ENCODE results near the gene MRPS25. TPM values are rescaled to one million over a fixed set of nuclear protein-coding genes. Genes with fewer than 3 reads are reported as not detected.
"Not testable (repeated sequence)": the region's sequence is repeated elsewhere in the genome, so short reads cannot be mapped to it uniquely, and the experiment has no call there.

The MRPS25 gene
- total RNA-seq, 4 donors from 2014 or later: 63.3 to 91.6 (median 79.8) TPM

DNA sequence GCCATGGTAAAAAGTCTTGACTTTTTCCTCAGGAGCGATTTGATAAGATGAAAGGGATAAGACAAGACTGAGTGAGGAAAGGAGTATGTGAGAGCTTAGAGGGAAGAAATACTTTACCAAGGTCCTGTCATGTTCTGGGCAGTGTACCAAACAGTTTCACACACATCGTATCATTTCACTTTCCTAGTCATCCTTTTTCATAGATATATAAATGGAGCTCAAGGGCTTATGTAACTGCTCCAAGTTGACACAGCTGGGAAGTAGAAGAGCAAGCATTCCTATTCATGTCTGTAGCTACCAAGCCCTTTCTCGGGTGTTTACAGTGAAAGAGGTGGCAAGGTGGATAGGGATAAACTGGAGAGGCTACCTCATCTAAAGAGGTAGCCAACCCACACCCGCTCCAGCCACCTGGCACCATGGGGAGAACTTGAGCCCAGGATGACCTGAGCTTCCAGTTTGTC lies 57.4 kb downstream of the MRPS25 start:
- intact Hi-C loops (cut with DNase I): no loop called here
- TF ChIP-seq, protein P1, sequence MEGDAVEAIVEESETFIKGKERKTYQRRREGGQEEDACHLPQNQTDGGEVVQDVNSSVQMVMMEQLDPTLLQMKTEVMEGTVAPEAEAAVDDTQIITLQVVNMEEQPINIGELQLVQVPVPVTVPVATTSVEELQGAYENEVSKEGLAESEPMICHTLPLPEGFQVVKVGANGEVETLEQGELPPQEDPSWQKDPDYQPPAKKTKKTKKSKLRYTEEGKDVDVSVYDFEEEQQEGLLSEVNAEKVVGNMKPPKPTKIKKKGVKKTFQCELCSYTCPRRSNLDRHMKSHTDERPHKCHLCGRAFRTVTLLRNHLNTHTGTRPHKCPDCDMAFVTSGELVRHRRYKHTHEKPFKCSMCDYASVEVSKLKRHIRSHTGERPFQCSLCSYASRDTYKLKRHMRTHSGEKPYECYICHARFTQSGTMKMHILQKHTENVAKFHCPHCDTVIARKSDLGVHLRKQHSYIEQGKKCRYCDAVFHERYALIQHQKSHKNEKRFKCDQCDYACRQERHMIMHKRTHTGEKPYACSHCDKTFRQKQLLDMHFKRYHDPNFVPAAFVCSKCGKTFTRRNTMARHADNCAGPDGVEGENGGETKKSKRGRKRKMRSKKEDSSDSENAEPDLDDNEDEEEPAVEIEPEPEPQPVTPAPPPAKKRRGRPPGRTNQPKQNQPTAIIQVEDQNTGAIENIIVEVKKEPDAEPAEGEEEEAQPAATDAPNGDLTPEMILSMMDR (IDR thresholded peaks at IDR 0.05): no peak
- TF ChIP-seq POLR2A (IDR thresholded peaks at IDR 0.05): no peak
- Histone ChIP-seq H3K4me3 (replicated peaks in 1 of 3) (no peak overlapping the region), H3K4me1 (no peaks in the 10 kb centered on the region), H3K27me3 (no peaks in the 10 kb centered on the region), H3K9me3 (no peaks in the 10 kb centered on the region), H3K36me3 (no peaks in the 10 kb centered on the region), H3K27ac (no peak overlapping the region)
- no peak for DNase-seq
- 84 to 92% methylated on average over 4 of the region's 4 CpGs for WGBS, 2 donors

DNA sequence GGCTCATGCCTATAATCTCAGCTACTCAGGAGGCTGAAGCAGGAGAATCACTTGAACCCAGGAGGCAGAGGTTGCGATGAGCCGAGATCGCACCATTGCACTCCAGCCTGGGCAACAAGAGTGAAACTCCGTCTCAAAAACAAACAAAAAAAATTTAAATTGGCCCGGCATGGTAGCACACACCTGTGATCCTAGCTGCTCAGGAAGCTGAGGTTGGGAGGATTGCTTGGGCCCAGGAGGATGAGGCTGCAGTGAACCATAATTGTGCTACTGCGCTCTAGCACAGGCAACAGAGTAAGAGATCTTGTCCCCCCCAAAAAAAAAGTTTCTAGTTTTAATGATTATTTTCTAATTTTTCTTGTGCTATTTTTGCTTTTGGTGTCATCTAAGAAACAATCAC lies 65.9 kb downstream of the MRPS25 start:
- H3K27me3 ChIP-seq; intact Hi-C loops (cut with DNase I); H3K4me1 ChIP-seq; DNase-seq; H3K9me3 ChIP-seq; H3K4me3 ChIP-seq (replicated peaks in 1 of 3); H3K36me3 ChIP-seq; H3K27ac ChIP-seq: not testable (repeated sequence)
- WGBS, 2 donors: 90 to 96% methylated on average over 6 of the region's 6 CpGs

Other genes starting within 250 kb of the MRPS25 start
- 10 to 100 TPM; 13.0 to 29.3 (median 17.4) TPM for gene FGD5, start 246.4 kb downstream of the MRPS25 start, total RNA-seq
- gene NR2C2, start 117.7 kb downstream of the MRPS25 start, total RNA-seq: 10 to 100 TPM; 55.1 to 97.8 (median 60.0) TPM
- gene RBSN, start 33.8 kb upstream of the MRPS25 start, total RNA-seq: 10 to 100 TPM; 45.0 to 56.1 (median 52.0) TPM
- 100 to 1,000 TPM in 3 of 4 donors, 10 to 100 TPM in 1; 87.8 to 147 (median 116) TPM for gene CAPN7, start 140.9 kb upstream of the MRPS25 start, total RNA-seq

All from thyroid gland (tissue), 4 donors.